GM12878 (cell line): Measurements from ENCODE around the gene PUS3. TPM values are rescaled to one million over a fixed set of nuclear protein-coding genes. Genes with fewer than 3 reads are reported as not detected.
A peak's percentile ranks its signal among the peaks of the same experiment; 100 is the strongest.

Experiments used
- ATF7 ChIP-seq: fragments of 450-650 bp; IDR thresholded peaks from 2 replicates; pipeline ENCODE4 v1.6.1; 2016; ENCODE audit warnings: low read depth, mild to moderate bottlenecking
- BACH1 ChIP-seq: fragments of 450-650 bp; IDR thresholded peaks from 2 replicates; pipeline ENCODE4 v1.6.1; 2017; ENCODE audit warnings: mild to moderate bottlenecking, borderline replicate concordance
- BMI1 ChIP-seq: fragments of 450-650 bp; IDR thresholded peaks from 2 replicates; pipeline ENCODE4 v1.6.1; 2016; ENCODE audit warnings: mild to moderate bottlenecking, moderate library complexity, borderline replicate concordance
- EED ChIP-seq: sonication (generic); IDR thresholded peaks from 2 replicates; pipeline ENCODE4 v1.6.1; 2016; ENCODE audit warnings: antibody characterized with exemption, low read depth
- IKZF2 ChIP-seq, 2 experiments: fragments of 450-650 bp; IDR thresholded peaks; 2 replicates each; pipeline ENCODE4 v1.6.1; 2017; ENCODE audit warnings: mild to moderate bottlenecking in 2 of 2, moderate library complexity in 2 of 2
- KAT2A ChIP-seq: conservative IDR thresholded peaks from 2 replicates; pipeline ENCODE4 v1.6.1; 2011; ENCODE audit warnings: low read depth, low read length; ENCODE audit not compliant: control insufficient read depth
- KLF5 ChIP-seq: fragments of 450-650 bp; IDR thresholded peaks from 2 replicates; pipeline ENCODE4 v1.6.1; 2014; ENCODE audit warnings: mild to moderate bottlenecking; ENCODE audit not compliant: partially characterized antibody
- MEF2A ChIP-seq: IDR thresholded peaks from 2 replicates; pipeline ENCODE4 v1.6.1; 2011; ENCODE audit warnings: low read depth, mild to moderate bottlenecking, low read length, moderate library complexity; ENCODE audit not compliant: insufficient read depth
- NR2C1 ChIP-seq: fragments of 450-650 bp; IDR thresholded peaks from 2 replicates; pipeline ENCODE4 v1.6.1; 2017; ENCODE audit warnings: antibody characterized with exemption, mild to moderate bottlenecking, moderate library complexity
- NRF1 ChIP-seq: conservative IDR thresholded peaks from 2 replicates; pipeline ENCODE4 v1.6.1; 2011; ENCODE audit warnings: mild to moderate bottlenecking, low read depth, low read length, improper control_type of control experiment
- POLR2A ChIP-seq: IDR thresholded peaks from 2 replicates; pipeline ENCODE4 v1.6.1; 2011; ENCODE audit warnings: low read depth, mild to moderate bottlenecking, low read length
- POLR2AphosphoS5 ChIP-seq: IDR thresholded peaks from 2 replicates; pipeline ENCODE4 v1.6.1; 2011; ENCODE audit warnings: mild to moderate bottlenecking, low read length, inconsistent platforms
- SMAD5 ChIP-seq: IDR thresholded peaks from 2 replicates; pipeline ENCODE4 v1.6.1; 2016; ENCODE audit warnings: antibody characterized with exemption, low read depth
- USF1 ChIP-seq: IDR thresholded peaks from 2 replicates; pipeline ENCODE4 v1.6.1; 2011; ENCODE audit warnings: borderline replicate concordance, low read depth, mild to moderate bottlenecking, moderate library complexity, mixed read lengths, low read length; ENCODE audit not compliant: insufficient read depth; ENCODE audit errors: extremely low read length
- ZBTB33 ChIP-seq: fragments of 450-650 bp; IDR thresholded peaks from 2 replicates; pipeline ENCODE4 v1.6.1; 2017; ENCODE audit warnings: mild to moderate bottlenecking
- ZNF217 ChIP-seq: fragments of 450-650 bp; IDR thresholded peaks from 2 replicates; pipeline ENCODE4 v1.6.1; 2017; ENCODE audit warnings: antibody characterized with exemption, mild to moderate bottlenecking
- ZNF274 ChIP-seq: IDR thresholded peaks from one replicate; pipeline ENCODE4 v1.8.0; 2011; ENCODE audit not compliant: insufficient read length, insufficient read depth
- polyA plus RNA-seq, 11 experiments: library from polyadenylated mRNA; depleted of rRNA in 4 of 11; unstranded in 6 of 11; stranded (reverse) in 5 of 11; fragments of >200 nt; fragmentation: Nextera tagmentation in 4 of 11; fragmentation: Illumina TruSeq in 1 of 11; extraction: Ambion mirVana in 4 of 11; extraction: Trizol in 1 of 11; gene quantifications; 1 replicate in 1 of 11; 2 replicates in 10 of 11; pipeline versions ENCODE4 v1.2.1 to v1.2.3, GENCODE V29; 2011 to 2016; ENCODE audit warnings: inconsistent platforms in 2 of 11, missing spikeins in 2 of 11, low read depth in 1 of 11
- total RNA-seq, 4 experiments: library from RNA; depleted of rRNA in 3 of 4; stranded (reverse); fragments of >200 nt in 3 of 4; fragmentation: Illumina TruSeq in 1 of 4; extraction: Trizol in 1 of 4; gene quantifications; 2 replicates each; pipeline versions ENCODE4 v1.2.1 to v1.2.3, GENCODE V29; 2013 to 2021
- TF ChIP-seq, protein P1 (sequence below): fragments of 150-350 bp; IDR thresholded peaks from 2 replicates; pipeline ENCODE4 v1.6.1; 2016; ENCODE audit warnings: low read depth, low read length
- TF ChIP-seq, protein P2 (sequence below): IDR thresholded peaks from 2 replicates; pipeline ENCODE4 v1.6.1; 2011; ENCODE audit warnings: borderline replicate concordance, low read depth, mild to moderate bottlenecking, moderate library complexity, low read length; ENCODE audit not compliant: insufficient read depth, poor library complexity, severe bottlenecking
- TF ChIP-seq, protein P3 (sequence below): IDR thresholded peaks from 2 replicates; pipeline ENCODE4 v1.6.1; 2011; ENCODE audit warnings: mild to moderate bottlenecking, low read depth, low read length, moderate library complexity; ENCODE audit not compliant: insufficient replicate concordance

Gene PUS3
- total and polyA plus RNA-seq, 10 of the 15 experiments (the other 5 are each of a cell fraction or from before 2014, with no cell fraction given) = 10.9 to 22.4 (median 14.3) TPM

DNA sequence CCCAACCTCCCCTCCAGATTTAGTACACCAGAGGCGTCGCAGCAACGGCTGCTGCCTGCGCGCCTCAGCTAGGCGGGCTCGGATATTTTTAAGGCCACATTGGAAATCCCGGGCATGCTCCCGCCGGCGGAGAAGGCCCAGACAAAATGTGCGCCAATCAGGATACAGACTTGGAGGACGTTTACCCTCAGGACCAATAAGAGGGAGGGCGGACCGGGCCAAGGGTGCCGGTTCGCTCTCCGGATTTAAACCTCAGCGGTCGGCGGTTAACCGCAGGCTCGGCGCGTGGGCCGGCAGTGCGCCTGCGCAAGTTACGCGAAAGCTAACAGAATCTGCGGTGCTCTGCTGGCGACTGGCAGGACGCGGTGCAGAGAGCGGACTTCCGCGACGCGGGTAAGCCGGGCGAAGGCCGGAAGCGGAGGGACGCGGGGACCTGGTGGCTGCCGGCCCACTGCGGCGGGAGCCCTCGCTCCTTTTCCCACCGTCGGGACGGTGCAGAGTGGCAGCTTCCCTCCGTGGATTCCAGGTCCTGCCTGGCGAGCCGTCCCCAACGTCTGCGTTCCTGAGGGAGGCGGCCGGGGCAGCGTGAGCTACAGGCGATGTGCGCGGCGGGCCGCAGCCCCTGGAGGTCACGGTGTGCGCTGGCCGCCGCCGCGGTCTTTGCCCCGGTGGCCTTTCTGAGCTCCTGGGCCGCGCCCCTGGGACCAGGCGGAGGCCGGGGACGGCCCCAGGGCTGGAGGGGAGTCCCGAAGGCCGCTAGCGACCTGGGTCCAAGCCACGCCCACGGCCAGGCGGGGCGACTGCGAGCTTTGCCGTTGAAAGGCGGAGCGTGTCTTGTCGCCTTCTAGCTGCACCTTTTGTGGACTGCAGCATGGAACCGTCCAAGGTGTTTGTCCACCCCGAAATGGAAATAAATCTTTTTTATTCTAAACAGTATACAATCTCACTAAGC lies 15.4 kb downstream of the PUS3 start, which contains the start of gene HYLS1 (continued):
- TF ChIP-seq NRF1 (peak; percentile 83), ZNF217 (peak; percentile 53; the same call in 1 of the 2 replicates), SMAD5 (peak; percentile 47; the same call in 1 of the 2 replicates), ZNF274 (no peak), BMI1 (no peak), NR2C1 (peak; percentile 12; the same call in 1 of the 2 replicates), KAT2A (no peak), ATF7 (no peak), POLR2AphosphoS5 (peak; percentile 77), USF1 (no peak), KLF5 (peak; percentile 64), BACH1 (peak; percentile 76; the same call in 1 of the 2 replicates), ZBTB33 (no peak), IKZF2 (IDR thresholded peaks at IDR 0.05) (peak; percentile 42 to 67; a peak in 2 of 4 replicates), POLR2A (peak; percentile 84), EED (no peak; the same call in none of the 2 replicates), MEF2A (peak; percentile 58; the same call in 1 of the 2 replicates)
- TF ChIP-seq, protein P1, sequence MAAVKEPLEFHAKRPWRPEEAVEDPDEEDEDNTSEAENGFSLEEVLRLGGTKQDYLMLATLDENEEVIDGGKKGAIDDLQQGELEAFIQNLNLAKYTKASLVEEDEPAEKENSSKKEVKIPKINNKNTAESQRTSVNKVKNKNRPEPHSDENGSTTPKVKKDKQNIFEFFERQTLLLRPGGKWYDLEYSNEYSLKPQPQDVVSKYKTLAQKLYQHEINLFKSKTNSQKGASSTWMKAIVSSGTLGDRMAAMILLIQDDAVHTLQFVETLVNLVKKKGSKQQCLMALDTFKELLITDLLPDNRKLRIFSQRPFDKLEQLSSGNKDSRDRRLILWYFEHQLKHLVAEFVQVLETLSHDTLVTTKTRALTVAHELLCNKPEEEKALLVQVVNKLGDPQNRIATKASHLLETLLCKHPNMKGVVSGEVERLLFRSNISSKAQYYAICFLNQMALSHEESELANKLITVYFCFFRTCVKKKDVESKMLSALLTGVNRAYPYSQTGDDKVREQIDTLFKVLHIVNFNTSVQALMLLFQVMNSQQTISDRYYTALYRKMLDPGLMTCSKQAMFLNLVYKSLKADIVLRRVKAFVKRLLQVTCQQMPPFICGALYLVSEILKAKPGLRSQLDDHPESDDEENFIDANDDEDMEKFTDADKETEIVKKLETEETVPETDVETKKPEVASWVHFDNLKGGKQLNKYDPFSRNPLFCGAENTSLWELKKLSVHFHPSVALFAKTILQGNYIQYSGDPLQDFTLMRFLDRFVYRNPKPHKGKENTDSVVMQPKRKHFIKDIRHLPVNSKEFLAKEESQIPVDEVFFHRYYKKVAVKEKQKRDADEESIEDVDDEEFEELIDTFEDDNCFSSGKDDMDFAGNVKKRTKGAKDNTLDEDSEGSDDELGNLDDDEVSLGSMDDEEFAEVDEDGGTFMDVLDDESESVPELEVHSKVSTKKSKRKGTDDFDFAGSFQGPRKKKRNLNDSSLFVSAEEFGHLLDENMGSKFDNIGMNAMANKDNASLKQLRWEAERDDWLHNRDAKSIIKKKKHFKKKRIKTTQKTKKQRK = no peak
- TF ChIP-seq, protein P2, sequence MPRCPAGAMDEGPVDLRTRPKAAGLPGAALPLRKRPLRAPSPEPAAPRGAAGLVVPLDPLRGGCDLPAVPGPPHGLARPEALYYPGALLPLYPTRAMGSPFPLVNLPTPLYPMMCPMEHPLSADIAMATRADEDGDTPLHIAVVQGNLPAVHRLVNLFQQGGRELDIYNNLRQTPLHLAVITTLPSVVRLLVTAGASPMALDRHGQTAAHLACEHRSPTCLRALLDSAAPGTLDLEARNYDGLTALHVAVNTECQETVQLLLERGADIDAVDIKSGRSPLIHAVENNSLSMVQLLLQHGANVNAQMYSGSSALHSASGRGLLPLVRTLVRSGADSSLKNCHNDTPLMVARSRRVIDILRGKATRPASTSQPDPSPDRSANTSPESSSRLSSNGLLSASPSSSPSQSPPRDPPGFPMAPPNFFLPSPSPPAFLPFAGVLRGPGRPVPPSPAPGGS = no peak
- TF ChIP-seq, protein P3, sequence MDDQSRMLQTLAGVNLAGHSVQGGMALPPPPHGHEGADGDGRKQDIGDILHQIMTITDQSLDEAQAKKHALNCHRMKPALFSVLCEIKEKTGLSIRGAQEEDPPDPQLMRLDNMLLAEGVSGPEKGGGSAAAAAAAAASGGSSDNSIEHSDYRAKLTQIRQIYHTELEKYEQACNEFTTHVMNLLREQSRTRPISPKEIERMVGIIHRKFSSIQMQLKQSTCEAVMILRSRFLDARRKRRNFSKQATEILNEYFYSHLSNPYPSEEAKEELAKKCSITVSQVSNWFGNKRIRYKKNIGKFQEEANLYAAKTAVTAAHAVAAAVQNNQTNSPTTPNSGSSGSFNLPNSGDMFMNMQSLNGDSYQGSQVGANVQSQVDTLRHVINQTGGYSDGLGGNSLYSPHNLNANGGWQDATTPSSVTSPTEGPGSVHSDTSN = no peak
